Tibial nerve (tissue), 4 donors: Measurements from ENCODE around the gene ZMYND11.

Experiments used
- EP300 ChIP-seq, 2 donors: sonication (generic); formaldehyde crosslinking; IDR thresholded peaks; one replicate each; pipeline ENCODE4 v1.6.1; 2017; ENCODE audit warnings: antibody characterized with exemption in 2 of 2, mild to moderate bottlenecking in 1 of 2
- TF ChIP-seq, protein P1 (sequence below), 5 experiments: fragments of 200-600 bp in 3 of 5; fragments of 450-650 bp in 2 of 5; sonication (generic) in 3 of 5; IDR thresholded peaks; one replicate each; pipeline ENCODE4 v1.5.1; 2016 to 2019; ENCODE audit warnings: antibody characterized with exemption in 5 of 5, mild to moderate bottlenecking in 3 of 5, moderate library complexity in 2 of 5

GRCh38 chr10:275680-276079, 140.4 kb downstream of the ZMYND11 start:
- TF ChIP-seq, protein P1, sequence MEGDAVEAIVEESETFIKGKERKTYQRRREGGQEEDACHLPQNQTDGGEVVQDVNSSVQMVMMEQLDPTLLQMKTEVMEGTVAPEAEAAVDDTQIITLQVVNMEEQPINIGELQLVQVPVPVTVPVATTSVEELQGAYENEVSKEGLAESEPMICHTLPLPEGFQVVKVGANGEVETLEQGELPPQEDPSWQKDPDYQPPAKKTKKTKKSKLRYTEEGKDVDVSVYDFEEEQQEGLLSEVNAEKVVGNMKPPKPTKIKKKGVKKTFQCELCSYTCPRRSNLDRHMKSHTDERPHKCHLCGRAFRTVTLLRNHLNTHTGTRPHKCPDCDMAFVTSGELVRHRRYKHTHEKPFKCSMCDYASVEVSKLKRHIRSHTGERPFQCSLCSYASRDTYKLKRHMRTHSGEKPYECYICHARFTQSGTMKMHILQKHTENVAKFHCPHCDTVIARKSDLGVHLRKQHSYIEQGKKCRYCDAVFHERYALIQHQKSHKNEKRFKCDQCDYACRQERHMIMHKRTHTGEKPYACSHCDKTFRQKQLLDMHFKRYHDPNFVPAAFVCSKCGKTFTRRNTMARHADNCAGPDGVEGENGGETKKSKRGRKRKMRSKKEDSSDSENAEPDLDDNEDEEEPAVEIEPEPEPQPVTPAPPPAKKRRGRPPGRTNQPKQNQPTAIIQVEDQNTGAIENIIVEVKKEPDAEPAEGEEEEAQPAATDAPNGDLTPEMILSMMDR (IDR thresholded peaks at IDR 0.05) = no peak
- no peak for TF ChIP-seq EP300 (IDR thresholded peaks at IDR 0.05)
